NCI-H2081 (cell line): Measurements from ENCODE around the gene ASCC1.

Experiments used
- DNase-seq, 2 experiments: peaks; one replicate each; lab custom pipeline; 2025; lab: John Stamatoyannopoulos, UW

The ASCC1 gene

GRCh38 chr10:72098301-72098835 lies 117.7 kb downstream of the ASCC1 start:
- DNase-seq, result no peak

GRCh38 chr10:72097448-72098300 lies 118.4 kb downstream of the ASCC1 start:
- no peak for DNase-seq

GRCh38 chr10:72096115-72097000 lies 119.7 kb downstream of the ASCC1 start:
- DNase-seq, result no peak

- DNase-seq, result no peak
Observed at GRCh38 chr10:72095195-72095594, 120.9 kb downstream of the ASCC1 start.

GRCh38 chr10:72094574-72094973 lies 121.5 kb downstream of the ASCC1 start:
- DNase-seq, result no peak

- no peak for DNase-seq
Observed at GRCh38 chr10:72093450-72093849, 122.6 kb downstream of the ASCC1 start.

- no peak for DNase-seq
Observed at GRCh38 chr10:72092987-72093386, 123.1 kb downstream of the ASCC1 start.

- DNase-seq, result no peak
Observed at GRCh38 chr10:72092171-72092924, 123.7 kb downstream of the ASCC1 start.

GRCh38 chr10:72090326-72090725 lies 125.8 kb downstream of the ASCC1 start:
- DNase-seq, result no peak

GRCh38 chr10:72089618-72090017 lies 126.5 kb downstream of the ASCC1 start:
- peak in 1 of 2 experiments; percentile 31 for DNase-seq

- DNase-seq, result peak; percentile 52 to 73
Observed at GRCh38 chr10:72088889-72089575, 127.0 kb downstream of the ASCC1 start.

GRCh38 chr10:72087969-72088888 lies 127.8 kb downstream of the ASCC1 start, which contains the start of gene SPOCK2:
TSS of gene SPOCK2 (minus strand) at chr10:72088551. CDS start at chr10:72088328, 223 bp downstream.
- DNase-seq, result no peak

GRCh38 chr10:72087392-72087968 lies 128.6 kb downstream of the ASCC1 start:
- no peak for DNase-seq

- no peak for DNase-seq
Observed at GRCh38 chr10:72086466-72087391, 129.3 kb downstream of the ASCC1 start.

- no peak for DNase-seq
Observed at GRCh38 chr10:72085864-72086465, 130.1 kb downstream of the ASCC1 start.

- no peak for DNase-seq
Observed at GRCh38 chr10:72085166-72085565, 130.9 kb downstream of the ASCC1 start.

- DNase-seq, result no peak
Observed at GRCh38 chr10:72083790-72084459, 132.2 kb downstream of the ASCC1 start.
